GM23338 (cell line): ENCODE results near the gene HELZ. TPM values are rescaled to one million over a fixed set of nuclear protein-coding genes. Genes with fewer than 3 reads are reported as not detected.

Source experiments
- ATAC-seq: fragments of 200-7000 bp; cut with Tn5 transposase; 3 replicates; pipeline ENCODE4 v1.9.1; 2020
- DNase-seq: peaks from one replicate; pipeline ENCODE4 v3.0.0-alpha.2; 2015; ENCODE audit warnings: low spot score
- H2AFZ ChIP-seq: fragments of 200-600 bp; sonication (generic); 2 replicates; pipeline ENCODE4 v1.8.0; 2016; ENCODE audit warnings: antibody characterized with exemption, mild to moderate bottlenecking, moderate library complexity
- H3F3A ChIP-seq: fragments of 200-600 bp; sonication (generic); replicated peaks from 2 replicates; pipeline ENCODE4 v1.8.0; 2017; ENCODE audit warnings: antibody characterized with exemption, mixed run types, low read depth
- H3K27ac ChIP-seq: fragments of 200-600 bp; sonication (generic); 2 replicates; pipeline ENCODE4 v1.6.1; 2016; ENCODE audit warnings: low read depth
- H3K27me3 ChIP-seq: fragments of 200-600 bp; sonication (generic); 2 replicates; pipeline ENCODE4 v1.8.0; 2016; ENCODE audit warnings: mild to moderate bottlenecking, mixed run types, moderate library complexity; ENCODE audit not compliant: insufficient read depth
- H3K36me3 ChIP-seq: fragments of 200-600 bp; sonication (generic); 2 replicates; pipeline ENCODE4 v1.8.0; 2016; ENCODE audit warnings: mild to moderate bottlenecking; ENCODE audit not compliant: insufficient read depth
- H3K4me1 ChIP-seq: fragments of 200-600 bp; sonication (generic); 2 replicates; pipeline ENCODE4 v1.8.0; 2016; ENCODE audit warnings: mild to moderate bottlenecking, moderate library complexity; ENCODE audit not compliant: insufficient read depth
- H3K4me2 ChIP-seq: fragments of 200-600 bp; sonication (generic); 2 replicates; pipeline ENCODE4 v1.7.1; 2017; ENCODE audit warnings: mixed run types
- H3K4me3 ChIP-seq: fragments of 200-600 bp; sonication (generic); 2 replicates; pipeline ENCODE4 v1.6.1; 2016; ENCODE audit warnings: mixed run types
- H3K79me2 ChIP-seq: fragments of 200-600 bp; sonication (generic); replicated peaks from 2 replicates; pipeline ENCODE4 v1.8.0; 2017; ENCODE audit warnings: mild to moderate bottlenecking; ENCODE audit not compliant: insufficient read depth
- H3K9me2 ChIP-seq: fragments of 200-600 bp; sonication (generic); 2 replicates; pipeline ENCODE4 v1.8.0; 2017; ENCODE audit not compliant: insufficient read depth
- H4K20me1 ChIP-seq: fragments of 200-600 bp; sonication (generic); replicated peaks from 2 replicates; pipeline ENCODE4 v1.8.0; 2017; ENCODE audit warnings: mild to moderate bottlenecking; ENCODE audit not compliant: insufficient read depth
- H3K27ac Mint-ChIP-seq: 2 replicates; pipeline ENCODE4 v1.8.0; 2020; ENCODE audit warnings: inconsistent platforms, mild to moderate bottlenecking, moderate library complexity, mixed read lengths
- H3K27me3 Mint-ChIP-seq: 3 replicates; pipeline ENCODE4 v1.8.0; 2022; ENCODE audit warnings: low read depth, mild to moderate bottlenecking, moderate library complexity, mixed read lengths, inconsistent platforms; ENCODE audit not compliant: insufficient read depth, poor library complexity
- H3K36me3 Mint-ChIP-seq: 3 replicates; pipeline ENCODE4 v1.8.0; 2021; ENCODE audit warnings: low read depth, mild to moderate bottlenecking, inconsistent platforms, moderate library complexity, mixed read lengths
- H3K4me1 Mint-ChIP-seq: 3 replicates; pipeline ENCODE4 v1.8.0; 2020; ENCODE audit warnings: mild to moderate bottlenecking, inconsistent platforms, mixed read lengths
- H3K4me3 Mint-ChIP-seq: 3 replicates; pipeline ENCODE4 v1.8.0; 2021; ENCODE audit warnings: moderate library complexity, mild to moderate bottlenecking, inconsistent platforms, mixed read lengths
- H3K9me3 Mint-ChIP-seq: 3 replicates; pipeline ENCODE4 v1.8.0; 2020; ENCODE audit warnings: moderate library complexity, mild to moderate bottlenecking, inconsistent platforms, mixed read lengths
- CREB1 ChIP-seq: fragments of 250-450 bp; sonication (Bioruptor Pico); IDR thresholded peaks from 2 replicates; pipeline ENCODE4 v1.5.0; 2020; ENCODE audit warnings: low read depth, mild to moderate bottlenecking, moderate library complexity
- EZH2 ChIP-seq: fragments of 200-600 bp; sonication (generic); IDR thresholded peaks from one replicate; pipeline ENCODE4 v1.8.0; 2017; ENCODE audit warnings: antibody characterized with exemption, mild to moderate bottlenecking, low read depth; ENCODE audit not compliant: unreplicated experiment
- EZH2phosphoT487 ChIP-seq: fragments of 200-600 bp; sonication (generic); IDR thresholded peaks from one replicate; pipeline ENCODE4 v1.8.1; 2018; ENCODE audit warnings: antibody characterized with exemption; ENCODE audit not compliant: unreplicated experiment
- JUNB ChIP-seq: IDR thresholded peaks from one replicate; pipeline ENCODE4 v1.6.1; 2016; ENCODE audit warnings: antibody characterized with exemption; ENCODE audit not compliant: unreplicated experiment
- POLR2AphosphoS5 ChIP-seq: IDR thresholded peaks from 2 replicates; pipeline ENCODE4 v1.6.1; 2016; ENCODE audit warnings: antibody characterized with exemption, low read depth
- STAT1 ChIP-seq: IDR thresholded peaks from one replicate; pipeline ENCODE4 v1.6.1; 2016; ENCODE audit warnings: antibody characterized with exemption; ENCODE audit not compliant: unreplicated experiment
- ZNF114 ChIP-seq: fragments of 250-450 bp; sonication (Bioruptor Pico); IDR thresholded peaks from 2 replicates; pipeline ENCODE4 v1.5.0; 2020; ENCODE audit warnings: mild to moderate bottlenecking, moderate library complexity
- ZNF331 ChIP-seq: fragments of 250-450 bp; sonication (Bioruptor Pico); IDR thresholded peaks from 2 replicates; pipeline ENCODE4 v1.5.0; 2020; ENCODE audit warnings: low read depth, mild to moderate bottlenecking, moderate library complexity
- polyA plus RNA-seq: library from polyadenylated mRNA; unstranded; fragments of >200 nt; fragmentation: Nextera tagmentation; extraction: Ambion mirVana; gene quantifications from 2 replicates; pipeline ENCODE4 v1.2.1, GENCODE V29; 2016
- total RNA-seq: library from RNA; depleted of rRNA; stranded (reverse); fragments of >200 nt; shearing (Covaris generic); gene quantifications from 2 replicates; pipeline ENCODE4 v1.2.3, GENCODE V29; 2014
- TF ChIP-seq, protein P1 (sequence below), 2 experiments: fragments of 200-600 bp in 1 of 2; sonication (generic) in 1 of 2; conservative IDR thresholded peaks; 2 replicates each; pipeline versions ENCODE4 v1.5.1 to v1.6.1; 2016 to 2017; ENCODE audit warnings: antibody characterized with exemption in 2 of 2, low read depth in 2 of 2, mild to moderate bottlenecking in 2 of 2, moderate library complexity in 1 of 2
- TF ChIP-seq, protein P2 (sequence below): IDR thresholded peaks from 2 replicates; pipeline ENCODE4 v1.6.1; 2016; ENCODE audit warnings: antibody characterized with exemption
- TF ChIP-seq, protein P3 (sequence below): IDR thresholded peaks from one replicate; pipeline ENCODE4 v1.6.1; 2018; ENCODE audit warnings: antibody characterized with exemption; ENCODE audit not compliant: unreplicated experiment

The HELZ gene
- total and polyA plus RNA-seq, 2 experiments from 2014 or later: 38.9 to 62.0 TPM

DNA sequence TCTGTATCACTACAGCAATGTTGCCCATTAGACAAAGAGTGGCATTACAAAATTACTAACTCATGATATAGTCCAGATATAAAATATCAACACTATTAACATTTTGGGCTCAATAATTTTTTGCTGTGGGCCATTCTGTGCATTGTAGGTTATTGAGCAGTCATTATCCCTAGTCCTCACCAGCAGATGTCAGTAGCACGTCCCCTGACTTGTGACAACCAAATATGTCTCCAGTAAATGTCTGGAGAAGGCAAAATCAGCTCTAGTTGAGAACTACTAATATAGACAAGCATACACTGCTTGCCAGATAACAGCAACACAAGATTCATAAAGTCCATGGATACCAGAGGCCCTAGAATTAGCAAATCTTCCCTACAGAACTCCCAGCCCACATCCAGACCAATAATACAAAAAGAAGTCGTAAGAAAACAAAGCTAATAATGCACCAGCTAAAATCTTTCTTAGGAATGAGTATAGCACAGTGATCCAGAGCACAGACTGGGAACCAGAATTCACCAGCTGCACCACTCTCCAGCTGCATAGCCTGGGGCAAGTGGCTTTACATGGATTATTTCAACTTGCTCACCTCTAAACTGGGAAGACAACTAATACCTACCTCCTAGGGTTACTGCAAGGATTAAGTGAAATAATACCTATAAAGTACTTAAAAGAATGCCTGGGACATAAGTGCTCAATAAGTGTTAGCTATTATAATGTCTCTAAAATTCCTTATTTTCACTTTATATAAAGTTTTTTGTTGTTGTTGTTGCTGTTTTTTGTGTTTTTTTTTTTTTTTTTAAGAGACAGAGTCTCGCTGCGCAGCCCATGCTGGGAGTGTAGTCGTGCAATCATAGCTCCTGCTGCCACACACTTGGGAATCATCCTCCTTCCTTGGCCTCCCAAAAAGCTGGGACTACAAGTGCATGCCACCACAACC is 23.7 kb downstream of the HELZ start:
- no peak overlapping the region for H3K27ac ChIP-seq
- Mint-ChIP-seq H3K9me3 (no peaks in the 10 kb centered on the region), H3K36me3 (peaks cover 19% of the 10 kb centered on the region; the same call in 2 of the 3 replicates), H3K27me3 (no peaks in the 10 kb centered on the region), H3K4me3 (no peak overlapping the region), H3K27ac (no peak overlapping the region), H3K4me1 (peaks cover 2% of the 10 kb centered on the region; the same call in 2 of the 3 replicates)
- no peaks in the 10 kb centered on the region for H3K4me1 ChIP-seq
- H3F3A ChIP-seq: no peaks in the 10 kb centered on the region
- H3K4me3 ChIP-seq: no peak overlapping the region
- no peaks in the 10 kb centered on the region for H3K27me3 ChIP-seq
- peaks cover 37% of the 10 kb centered on the region for H3K79me2 ChIP-seq
- ATAC-seq (peak; percentile 78), DNase-seq (peak; percentile 54)
- H3K9me2 ChIP-seq: no peaks in the 10 kb centered on the region
- H3K4me2 ChIP-seq: no peak overlapping the region
- no peak overlapping the region for H2AFZ ChIP-seq
- TF ChIP-seq, protein P1, sequence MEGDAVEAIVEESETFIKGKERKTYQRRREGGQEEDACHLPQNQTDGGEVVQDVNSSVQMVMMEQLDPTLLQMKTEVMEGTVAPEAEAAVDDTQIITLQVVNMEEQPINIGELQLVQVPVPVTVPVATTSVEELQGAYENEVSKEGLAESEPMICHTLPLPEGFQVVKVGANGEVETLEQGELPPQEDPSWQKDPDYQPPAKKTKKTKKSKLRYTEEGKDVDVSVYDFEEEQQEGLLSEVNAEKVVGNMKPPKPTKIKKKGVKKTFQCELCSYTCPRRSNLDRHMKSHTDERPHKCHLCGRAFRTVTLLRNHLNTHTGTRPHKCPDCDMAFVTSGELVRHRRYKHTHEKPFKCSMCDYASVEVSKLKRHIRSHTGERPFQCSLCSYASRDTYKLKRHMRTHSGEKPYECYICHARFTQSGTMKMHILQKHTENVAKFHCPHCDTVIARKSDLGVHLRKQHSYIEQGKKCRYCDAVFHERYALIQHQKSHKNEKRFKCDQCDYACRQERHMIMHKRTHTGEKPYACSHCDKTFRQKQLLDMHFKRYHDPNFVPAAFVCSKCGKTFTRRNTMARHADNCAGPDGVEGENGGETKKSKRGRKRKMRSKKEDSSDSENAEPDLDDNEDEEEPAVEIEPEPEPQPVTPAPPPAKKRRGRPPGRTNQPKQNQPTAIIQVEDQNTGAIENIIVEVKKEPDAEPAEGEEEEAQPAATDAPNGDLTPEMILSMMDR (conservative IDR thresholded peaks at IDR 0.05; ENCODE audit: low read depth in 2 of 2): peak; percentile 77 to 78
- no peak for TF ChIP-seq ZNF114
- no peak for TF ChIP-seq EZH2phosphoT487
- TF ChIP-seq, protein P2, sequence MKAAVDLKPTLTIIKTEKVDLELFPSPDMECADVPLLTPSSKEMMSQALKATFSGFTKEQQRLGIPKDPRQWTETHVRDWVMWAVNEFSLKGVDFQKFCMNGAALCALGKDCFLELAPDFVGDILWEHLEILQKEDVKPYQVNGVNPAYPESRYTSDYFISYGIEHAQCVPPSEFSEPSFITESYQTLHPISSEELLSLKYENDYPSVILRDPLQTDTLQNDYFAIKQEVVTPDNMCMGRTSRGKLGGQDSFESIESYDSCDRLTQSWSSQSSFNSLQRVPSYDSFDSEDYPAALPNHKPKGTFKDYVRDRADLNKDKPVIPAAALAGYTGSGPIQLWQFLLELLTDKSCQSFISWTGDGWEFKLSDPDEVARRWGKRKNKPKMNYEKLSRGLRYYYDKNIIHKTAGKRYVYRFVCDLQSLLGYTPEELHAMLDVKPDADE: no peak
- TF ChIP-seq JUNB: no peak
- H3K36me3 ChIP-seq: peaks cover 9% of the 10 kb centered on the region; the same call in 1 of the 2 replicates
- H4K20me1 ChIP-seq: peaks cover 25% of the 10 kb centered on the region

DNA sequence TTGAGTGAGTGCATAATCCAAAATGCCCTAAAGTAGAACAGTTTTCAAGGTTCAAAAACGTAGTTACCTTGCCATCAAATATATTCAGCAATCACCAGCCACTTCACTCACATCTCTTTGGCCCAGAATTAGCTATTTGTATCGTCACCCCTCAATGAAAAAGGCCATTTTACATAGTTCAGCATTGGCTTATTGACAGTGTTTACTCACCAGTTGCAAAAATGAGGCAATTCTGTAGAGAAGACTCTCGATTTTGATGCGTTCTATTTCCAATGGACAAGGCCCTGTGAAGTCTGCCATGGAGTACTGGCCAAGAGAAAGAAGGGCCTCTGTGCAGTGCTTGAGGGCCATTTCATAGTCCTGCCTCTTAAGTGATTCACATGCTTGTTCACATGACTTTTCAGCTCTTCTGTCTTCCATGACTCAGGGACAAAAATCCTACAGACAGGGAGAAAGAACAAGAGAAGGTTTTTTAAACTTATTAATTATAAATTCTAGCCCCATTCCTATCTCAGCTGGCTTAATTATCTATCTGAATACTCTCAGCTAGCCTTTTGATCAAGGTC is 26.5 kb downstream of the HELZ start:
- Mint-ChIP-seq H3K27ac (no peak overlapping the region), H3K36me3 (peaks cover 11% of the 10 kb centered on the region; the same call in 2 of the 3 replicates), H3K9me3 (no peaks in the 10 kb centered on the region), H3K4me1 (peaks cover 2% of the 10 kb centered on the region; the same call in 2 of the 3 replicates), H3K27me3 (no peaks in the 10 kb centered on the region), H3K4me3 (no peak overlapping the region)
- Histone ChIP-seq H2AFZ (no peak overlapping the region), H3K9me2 (no peaks in the 10 kb centered on the region), H4K20me1 (peaks cover 20% of the 10 kb centered on the region), H3K4me3 (no peak overlapping the region), H3K27ac (no peak overlapping the region), H3F3A (no peaks in the 10 kb centered on the region), H3K27me3 (no peaks in the 10 kb centered on the region), H3K36me3 (peaks cover 9% of the 10 kb centered on the region; the same call in 1 of the 2 replicates), H3K4me1 (no peaks in the 10 kb centered on the region), H3K79me2 (peaks cover 20% of the 10 kb centered on the region), H3K4me2 (no peak overlapping the region)
- ATAC-seq (no peak), DNase-seq (no peak)
- no peak for TF ChIP-seq JUNB
- no peak for TF ChIP-seq CREB1 (CRISPR knock-in tag)
- TF ChIP-seq ZNF114: no peak
- no peak for TF ChIP-seq POLR2AphosphoS5
- no peak for TF ChIP-seq EZH2
- no peak for TF ChIP-seq ZNF331
- TF ChIP-seq, protein P3, sequence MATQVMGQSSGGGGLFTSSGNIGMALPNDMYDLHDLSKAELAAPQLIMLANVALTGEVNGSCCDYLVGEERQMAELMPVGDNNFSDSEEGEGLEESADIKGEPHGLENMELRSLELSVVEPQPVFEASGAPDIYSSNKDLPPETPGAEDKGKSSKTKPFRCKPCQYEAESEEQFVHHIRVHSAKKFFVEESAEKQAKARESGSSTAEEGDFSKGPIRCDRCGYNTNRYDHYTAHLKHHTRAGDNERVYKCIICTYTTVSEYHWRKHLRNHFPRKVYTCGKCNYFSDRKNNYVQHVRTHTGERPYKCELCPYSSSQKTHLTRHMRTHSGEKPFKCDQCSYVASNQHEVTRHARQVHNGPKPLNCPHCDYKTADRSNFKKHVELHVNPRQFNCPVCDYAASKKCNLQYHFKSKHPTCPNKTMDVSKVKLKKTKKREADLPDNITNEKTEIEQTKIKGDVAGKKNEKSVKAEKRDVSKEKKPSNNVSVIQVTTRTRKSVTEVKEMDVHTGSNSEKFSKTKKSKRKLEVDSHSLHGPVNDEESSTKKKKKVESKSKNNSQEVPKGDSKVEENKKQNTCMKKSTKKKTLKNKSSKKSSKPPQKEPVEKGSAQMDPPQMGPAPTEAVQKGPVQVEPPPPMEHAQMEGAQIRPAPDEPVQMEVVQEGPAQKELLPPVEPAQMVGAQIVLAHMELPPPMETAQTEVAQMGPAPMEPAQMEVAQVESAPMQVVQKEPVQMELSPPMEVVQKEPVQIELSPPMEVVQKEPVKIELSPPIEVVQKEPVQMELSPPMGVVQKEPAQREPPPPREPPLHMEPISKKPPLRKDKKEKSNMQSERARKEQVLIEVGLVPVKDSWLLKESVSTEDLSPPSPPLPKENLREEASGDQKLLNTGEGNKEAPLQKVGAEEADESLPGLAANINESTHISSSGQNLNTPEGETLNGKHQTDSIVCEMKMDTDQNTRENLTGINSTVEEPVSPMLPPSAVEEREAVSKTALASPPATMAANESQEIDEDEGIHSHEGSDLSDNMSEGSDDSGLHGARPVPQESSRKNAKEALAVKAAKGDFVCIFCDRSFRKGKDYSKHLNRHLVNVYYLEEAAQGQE: no peak
- no peak for TF ChIP-seq STAT1
